ENCODE measurements around the gene PANX2.

The PANX2 gene

DNA sequence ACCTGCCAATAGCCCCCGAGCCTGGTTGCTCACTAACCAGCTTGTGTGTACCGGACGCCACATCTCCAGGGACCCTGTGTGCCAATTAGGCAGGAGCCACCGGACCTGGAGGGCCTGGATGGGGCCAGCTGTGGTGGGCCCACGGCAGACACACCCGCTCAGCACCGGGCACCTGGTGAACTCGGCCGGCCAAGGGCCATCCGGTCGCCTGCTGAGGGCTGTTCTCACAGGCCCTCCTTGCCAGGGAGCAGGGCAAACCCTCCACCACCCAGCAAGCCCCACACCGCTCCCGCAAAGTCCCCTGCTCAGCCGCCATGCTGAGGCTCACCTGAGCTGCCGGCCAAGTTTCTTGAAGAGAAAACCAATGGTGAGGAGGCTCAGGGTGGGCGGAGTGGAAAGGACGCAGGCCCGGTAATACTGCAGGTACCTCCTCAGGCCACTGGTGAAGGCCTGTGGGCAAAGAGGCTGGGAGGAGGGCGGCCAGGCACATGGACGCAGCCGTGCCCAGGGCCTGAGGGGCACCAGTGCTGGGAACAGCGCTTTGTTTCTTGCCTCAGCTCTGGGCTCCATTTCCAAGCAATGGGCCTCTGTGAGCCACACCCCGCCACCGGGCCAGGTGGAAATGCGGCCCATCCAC, 57.2 kb downstream of the PANX2 start:
- DNase-seq (ENCODE audit: low read depth in 2 of 2, low spot score in 1 of 2), result no peak

DNA sequence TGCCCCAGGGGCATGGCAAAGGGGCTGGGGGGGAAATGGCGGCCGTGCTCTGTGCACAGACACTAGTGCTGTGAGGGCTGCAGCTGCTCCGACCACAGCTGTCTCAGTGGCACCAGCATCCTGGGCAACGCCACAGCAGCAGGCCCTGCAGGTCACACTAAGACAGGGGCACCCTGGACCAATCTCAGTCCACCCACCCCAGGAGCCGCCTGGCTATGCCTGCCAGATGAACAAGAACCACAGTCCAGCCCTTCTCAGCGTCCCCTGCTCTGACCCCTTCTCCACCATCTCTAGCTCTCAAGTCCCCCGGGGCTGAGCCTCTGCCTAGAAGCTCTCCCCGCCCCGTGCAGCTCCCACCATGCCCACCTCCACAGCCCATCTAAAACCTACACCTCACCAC, 57.8 kb downstream of the PANX2 start:
- no peak for DNase-seq (ENCODE audit: low read depth in 2 of 2, low spot score in 1 of 2)

DNA sequence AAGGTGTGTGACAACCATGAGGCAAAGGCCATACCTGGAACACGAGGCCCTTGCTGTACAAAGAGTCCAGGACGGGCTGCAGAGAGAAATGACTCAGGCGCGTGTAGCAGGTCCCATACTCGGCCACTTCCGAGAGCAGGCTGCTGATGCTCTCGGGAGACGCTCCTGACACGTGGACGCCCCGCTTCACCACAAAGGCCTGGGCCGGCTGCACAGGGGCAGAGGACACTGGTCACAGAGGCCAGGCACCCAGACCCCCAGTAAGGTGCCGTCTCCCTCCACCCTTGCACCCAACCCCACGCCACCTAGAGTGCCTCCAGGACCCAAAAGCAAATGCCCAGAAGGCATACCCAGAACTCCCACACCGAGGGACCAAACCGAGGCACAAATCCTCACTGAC, 58.8 kb downstream of the PANX2 start:
- DNase-seq (ENCODE audit: low read depth in 2 of 2, low spot score in 1 of 2), result no peak

Measured in stimulated activated CD8-positive, alpha-beta memory T cell treated with anti-CD3 and anti-CD28 coated beads, Interleukin-4, amount 100 ng/mL, for 1 hour (primary cell).